DOHH2 (cell line): Measurements from ENCODE around the gene NAALADL2.

ENCODE experiments used
- H3F3A ChIP-seq: fragments of 200-600 bp; sonication (generic), shearing (Covaris generic); 2 replicates; pipeline ENCODE4 v1.6.0; 2016; ENCODE audit warnings: antibody characterized with exemption, mild to moderate bottlenecking; ENCODE audit not compliant: control insufficient read depth, insufficient read depth
- H3K27ac ChIP-seq: fragments of 200-600 bp; sonication (generic); 2 replicates; pipeline ENCODE4 v1.5.1; 2014; ENCODE audit warnings: low read depth, mild to moderate bottlenecking, low read length, moderate library complexity
- H3K27me3 ChIP-seq: fragments of 200-600 bp; sonication (generic); 2 replicates; pipeline ENCODE4 v1.6.1; 2014; ENCODE audit warnings: mild to moderate bottlenecking, low read length, mixed read lengths; ENCODE audit not compliant: control insufficient read depth
- H3K36me3 ChIP-seq: fragments of 200-600 bp; sonication (generic); 2 replicates; pipeline ENCODE4 v1.6.1; 2014; ENCODE audit warnings: mild to moderate bottlenecking, low read length, moderate library complexity, mixed read lengths; ENCODE audit not compliant: control insufficient read depth
- H3K4me1 ChIP-seq: fragments of 200-600 bp; sonication (generic); 2 replicates; pipeline ENCODE4 v1.6.1; 2014; ENCODE audit warnings: mild to moderate bottlenecking, low read length, mixed read lengths; ENCODE audit not compliant: control insufficient read depth
- H3K4me2 ChIP-seq: fragments of 200-600 bp; sonication (generic); 2 replicates; pipeline ENCODE4 v1.6.0; 2014; ENCODE audit warnings: mild to moderate bottlenecking, low read length, moderate library complexity
- H3K4me3 ChIP-seq: fragments of 200-600 bp; sonication (generic); 2 replicates; pipeline ENCODE4 v1.5.1; 2014; ENCODE audit warnings: mild to moderate bottlenecking, low read length, mixed read lengths
- H3K79me2 ChIP-seq: fragments of 200-600 bp; sonication (generic); 2 replicates; pipeline ENCODE4 v1.6.1; 2014; ENCODE audit warnings: mild to moderate bottlenecking, low read length, mixed read lengths; ENCODE audit not compliant: control insufficient read depth
- H3K9me2 ChIP-seq: fragments of 200-600 bp; sonication (generic); replicated peaks from 2 replicates; pipeline ENCODE4 v1.6.1; 2014; ENCODE audit warnings: mild to moderate bottlenecking, low read length, mixed read lengths; ENCODE audit not compliant: control insufficient read depth
- H3K9me3 ChIP-seq: fragments of 200-600 bp; sonication (generic); 2 replicates; pipeline ENCODE4 v1.6.1; 2014; ENCODE audit warnings: antibody characterized with exemption, low read length, mixed read lengths; ENCODE audit not compliant: control insufficient read depth, insufficient read depth
- H4K20me1 ChIP-seq: fragments of 200-600 bp; sonication (generic); 2 replicates; pipeline ENCODE4 v1.6.0; 2014; ENCODE audit warnings: low read depth, mild to moderate bottlenecking, antibody characterized with exemption, low read length, moderate library complexity; ENCODE audit not compliant: control insufficient read depth, insufficient read depth
- CTCF ChIP-seq: fragments of 200-600 bp; sonication (generic); IDR thresholded peaks from one replicate; pipeline ENCODE4 v1.5.1; 2014; ENCODE audit warnings: antibody characterized with exemption, mild to moderate bottlenecking, low read depth, low read length; ENCODE audit not compliant: poor library complexity, severe bottlenecking
- EZH2phosphoT487 ChIP-seq: fragments of 200-600 bp; sonication (generic); IDR thresholded peaks from 2 replicates; pipeline ENCODE4 v1.6.1; 2017; ENCODE audit warnings: borderline replicate concordance, mild to moderate bottlenecking, antibody characterized with exemption, low read length, moderate library complexity, mixed read lengths

The NAALADL2 gene

GRCh38 chr3:175186511-175186910, 327.4 kb downstream of the NAALADL2 start:
- Histone ChIP-seq H3K27ac (no peak overlapping the region), H3K4me1 (no peaks in the 10 kb centered on the region), H3K9me2 (no peaks in the 10 kb centered on the region), H3K4me3 (no peak overlapping the region), H3K36me3 (no peaks in the 10 kb centered on the region), H3F3A (no peaks in the 10 kb centered on the region), H3K9me3 (peaks cover 3% of the 10 kb centered on the region; the same call in 1 of the 2 replicates), H3K4me2 (no peak overlapping the region), H3K79me2 (no peaks in the 10 kb centered on the region), H4K20me1 (no peaks in the 10 kb centered on the region), H3K27me3 (no peaks in the 10 kb centered on the region)
- no peak for TF ChIP-seq EZH2phosphoT487

DNA sequence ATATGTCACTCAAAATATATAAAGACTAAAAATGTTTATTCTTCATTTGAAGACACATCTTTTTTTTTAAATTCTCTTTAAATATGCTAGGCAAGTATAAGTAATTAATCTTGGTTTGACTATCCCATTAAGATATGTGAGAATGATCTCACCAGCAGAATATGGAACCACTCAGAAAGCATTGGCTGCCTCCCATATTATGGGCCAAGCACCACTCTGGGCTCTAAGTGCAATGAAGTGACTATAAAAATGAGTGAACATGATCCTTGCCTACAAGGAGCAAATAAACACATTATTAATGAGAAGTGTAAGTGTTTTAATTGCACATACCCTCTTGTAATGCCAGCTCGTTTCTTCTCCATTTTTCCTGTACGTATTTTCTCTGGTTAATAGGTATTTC, 328.5 kb downstream of the NAALADL2 start:
- H3K9me3 ChIP-seq: peaks cover 3% of the 10 kb centered on the region; the same call in 1 of the 2 replicates
- H3K4me2 ChIP-seq: no peak overlapping the region
- no peak overlapping the region for H3K4me3 ChIP-seq
- H3K27ac ChIP-seq: no peak overlapping the region
- H3K36me3 ChIP-seq: no peaks in the 10 kb centered on the region
- H3K79me2 ChIP-seq: no peaks in the 10 kb centered on the region
- no peaks in the 10 kb centered on the region for H3F3A ChIP-seq
- no peaks in the 10 kb centered on the region for H3K9me2 ChIP-seq
- no peaks in the 10 kb centered on the region for H3K4me1 ChIP-seq
- no peaks in the 10 kb centered on the region for H4K20me1 ChIP-seq
- TF ChIP-seq CTCF: no peak
- TF ChIP-seq EZH2phosphoT487: no peak
- H3K27me3 ChIP-seq: no peaks in the 10 kb centered on the region

DNA sequence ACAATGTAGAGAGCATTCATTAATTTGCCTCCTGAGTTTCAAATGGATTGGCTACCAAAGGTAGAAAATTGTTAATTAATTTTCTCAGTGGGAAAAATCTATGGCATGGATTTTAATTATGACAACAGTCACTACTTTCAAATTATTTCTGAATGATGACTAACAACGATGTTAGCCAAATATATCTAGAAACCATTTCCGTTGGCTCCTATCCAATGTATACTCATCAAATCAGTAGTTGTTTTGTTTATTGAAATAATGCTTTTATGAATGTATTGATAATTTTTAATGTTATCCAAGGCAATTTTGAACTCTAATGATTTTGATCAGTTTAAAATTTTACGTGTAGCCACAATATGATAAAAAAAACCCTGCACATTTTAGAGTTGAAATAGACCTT, 333.4 kb downstream of the NAALADL2 start:
- H3K36me3 ChIP-seq: no peaks in the 10 kb centered on the region
- H3K4me1 ChIP-seq: no peaks in the 10 kb centered on the region
- no peaks in the 10 kb centered on the region for H3K9me2 ChIP-seq
- no peak overlapping the region for H3K4me3 ChIP-seq
- no peaks in the 10 kb centered on the region for H3K79me2 ChIP-seq
- TF ChIP-seq EZH2phosphoT487 (no peak), CTCF (no peak)
- H3F3A ChIP-seq: no peaks in the 10 kb centered on the region
- H4K20me1 ChIP-seq: no peaks in the 10 kb centered on the region
- H3K9me3 ChIP-seq: peaks cover 3% of the 10 kb centered on the region; the same call in 1 of the 2 replicates
- H3K27me3 ChIP-seq: no peaks in the 10 kb centered on the region
- no peak overlapping the region for H3K4me2 ChIP-seq
- H3K27ac ChIP-seq: no peak overlapping the region

- no peaks in the 10 kb centered on the region for H3K4me1 ChIP-seq
- H3K4me2 ChIP-seq: no peak overlapping the region
- no peaks in the 10 kb centered on the region for H3K9me2 ChIP-seq
- H3F3A ChIP-seq: no peaks in the 10 kb centered on the region
- no peak overlapping the region for H3K27ac ChIP-seq
- TF ChIP-seq CTCF (no peak), EZH2phosphoT487 (no peak)
- H3K36me3 ChIP-seq: no peaks in the 10 kb centered on the region
- H3K27me3 ChIP-seq: no peaks in the 10 kb centered on the region
- H3K4me3 ChIP-seq: no peak overlapping the region
- H3K79me2 ChIP-seq: no peaks in the 10 kb centered on the region
- no peaks in the 10 kb centered on the region for H3K9me3 ChIP-seq
- no peaks in the 10 kb centered on the region for H4K20me1 ChIP-seq
Measured at GRCh38 chr3:175193815-175194518, 334.8 kb downstream of the NAALADL2 start.
